T-cell (primary cell): ENCODE data around the gene POLD4. TPM values are rescaled to one million over a fixed set of nuclear protein-coding genes. Genes with fewer than 3 reads are reported as not detected.
A peak's percentile ranks its signal among the peaks of the same experiment; 100 is the strongest.
"Not testable (repeated sequence)": the region's sequence is repeated elsewhere in the genome, so short reads cannot be mapped to it uniquely, and the experiment has no call there.

Experiments
- ATAC-seq, 4 experiments: fragments of 200-7000 bp in 3 of 4; fragments of 150-1000 bp in 1 of 4; cut with Tn5 transposase; replicated peaks in 1 of 4; 1 replicate in 3 of 4; 2 replicates in 1 of 4; pipeline ENCODE4 v1.10.0; 2021; ENCODE audit warnings: moderate library complexity in 3 of 4, mild to moderate bottlenecking in 2 of 4, moderate number of reproducible peaks in 1 of 4
- CTCF ChIA-PET, 2 donors: fragments of 300-600 bp; sonication (Branson Sonifier 250); formaldehyde crosslinking; loops; one replicate each; lab custom pipeline; 2022; ENCODE audit warnings: antibody characterized with exemption in 2 of 2; lab: Charles Lee
- POLR2A ChIA-PET, 2 donors: fragments of 300-600 bp; sonication (Branson Sonifier 250); formaldehyde crosslinking; loops; one replicate each; lab custom pipeline; 2022; ENCODE audit warnings: antibody characterized with exemption in 2 of 2; lab: Charles Lee
- DNase-seq, 35 experiments: peaks; one replicate each; pipeline versions ENCODE4 v3.0.0 to v3.0.0-alpha.2; 2013 to 2023
- H3K27ac ChIP-seq: one replicate; pipeline ENCODE4 v1.5.1; 2013; ENCODE audit warnings: low read length
- H3K27me3 ChIP-seq, 2 experiments: replicated peaks in 1 of 2; 1 replicate in 1 of 2; 2 replicates in 1 of 2; pipeline versions ENCODE4 v1.6.1 to v1.7.0; 2013; ENCODE audit warnings: low read length in 1 of 2, mixed read lengths in 1 of 2; ENCODE audit not compliant: control insufficient read depth in 2 of 2, insufficient read depth in 2 of 2; ENCODE audit errors: extremely low read depth in 1 of 2
- H3K36me3 ChIP-seq, 2 donors: 1 replicate in 1 of 2; 2 replicates in 1 of 2; pipeline versions ENCODE4 v1.6.1 to v1.7.0; 2013; ENCODE audit warnings: low read length in 1 of 2; ENCODE audit not compliant: control insufficient read depth in 2 of 2, insufficient read depth in 1 of 2; ENCODE audit errors: extremely low read depth in 1 of 2
- H3K4me1 ChIP-seq, 2 experiments: 1 replicate in 1 of 2; 2 replicates in 1 of 2; pipeline versions ENCODE4 v1.6.1 to v1.7.0; 2013; ENCODE audit warnings: low read length in 2 of 2, mixed read lengths in 1 of 2; ENCODE audit not compliant: insufficient read depth in 2 of 2, control insufficient read depth in 1 of 2; ENCODE audit errors: extremely low read depth in 1 of 2
- H3K4me3 ChIP-seq, 2 donors: 1 replicate in 1 of 2; 2 replicates in 1 of 2; pipeline versions ENCODE4 v1.5.1 to v1.7.0; 2013; ENCODE audit warnings: mild to moderate bottlenecking in 2 of 2, low read length in 1 of 2, moderate library complexity in 1 of 2; ENCODE audit not compliant: control insufficient read depth in 1 of 2; ENCODE audit errors: extremely low read depth in 1 of 2
- H3K9me3 ChIP-seq: 2 replicates; pipeline ENCODE4 v1.7.0; 2013
- H3K27ac Mint-ChIP-seq, 2 donors: one replicate each; pipeline ENCODE4 v1.8.0; 2020 to 2021; ENCODE audit warnings: mild to moderate bottlenecking in 2 of 2, mixed read lengths in 2 of 2
- H3K27me3 Mint-ChIP-seq, 2 donors: one replicate each; pipeline ENCODE4 v1.8.0; 2021 to 2022; ENCODE audit warnings: mixed read lengths in 2 of 2
- H3K36me3 Mint-ChIP-seq: one replicate; pipeline ENCODE4 v1.8.0; 2021; ENCODE audit warnings: mixed read lengths
- H3K4me1 Mint-ChIP-seq, 3 donors: one replicate each; pipeline ENCODE4 v1.8.0; 2020 to 2022; ENCODE audit warnings: mixed read lengths in 3 of 3, mild to moderate bottlenecking in 1 of 3
- H3K4me3 Mint-ChIP-seq, 3 donors: one replicate each; pipeline ENCODE4 v1.8.0; 2020 to 2022; ENCODE audit warnings: mild to moderate bottlenecking in 3 of 3, mixed read lengths in 3 of 3, moderate library complexity in 3 of 3
- H3K9me3 Mint-ChIP-seq, 3 donors: one replicate each; pipeline ENCODE4 v1.8.0; 2020 to 2022; ENCODE audit warnings: mixed read lengths in 3 of 3
- WGBS: methylation state at CpG from one replicate; pipeline ENCODE4 v1.1.5; 2013; ENCODE audit warnings: missing lambda C conversion rate; ENCODE audit not compliant: insufficient coverage; 5-methylcytosine and 5-hydroxymethylcytosine counted together
- total RNA-seq, 35 experiments: library from RNA in 6 of 35; stranded (reverse) in 6 of 35; fragments of 120-200 nt in 1 of 35; gene quantifications; one replicate each; pipeline versions ENCODE4 v1.2.1 to v1.2.4 and lab custom pipeline; 2013 to 2026

POLD4 gene
- 100 to 1,000 TPM in 2 of 5 donors, 10 to 100 TPM in 3; 55.1 to 107 (median 98.0) TPM for total RNA-seq
- total RNA-seq (2013): 86.9 TPM
- total RNA-seq (lab: John Stamatoyannopoulos, UW): 1.6 to 21.6 (median 9.7) reads per million in 29 experiments

GRCh38 chr11:67353317-67354074 is at the start of gene POLD4:
Gene POLD4, minus strand, starts transcription at chr11:67353546. Its CDS starts 147 bp downstream, at chr11:67353399.
- peak within 1 kb of the TSS; percentile 99 to 100 for H3K27ac Mint-ChIP-seq
- DNase-seq (peak; percentile 88 to 97 (median 94)), ATAC-seq (peak; percentile 87 to 91 (median 89))
- H3K4me1 Mint-ChIP-seq: peaks cover 55 to 79% (median 57%) of the 10 kb centered on the region in 3 donors
- Histone ChIP-seq H3K9me3 (no peaks in the 10 kb centered on the region), H3K27me3 (no peaks in the 10 kb centered on the region), H3K27ac (peak within 1 kb of the TSS; percentile 98), H3K36me3 (peaks cover 3 to 7% of the 10 kb centered on the region in 2 donors), H3K4me3 (peak within 1 kb of the TSS; percentile 78 to 95), H3K4me1 (peaks cover 19 to 63% of the 10 kb centered on the region in 2 experiments)
- ChIA-PET POLR2A (interaction anchor here in 1 of 2 donors (0.5 to 1.2 kb wide), 6 partner anchors 8 to 231 kb away, joined by 3 to 5 read pairs (median 3); no protein-coding TSS in a partner anchor), CTCF (interaction anchor here (0.6 to 7.9 kb wide), 21 partner anchors 7 to 1988 kb away, joined by 3 to 128 read pairs (median 4); partner anchors contain the start of genes CLCF1 (in 1 of the 2), PPP1CA (in 1 of the 2) and RAD9A (in 1 of the 2))
- H3K4me3 Mint-ChIP-seq: peak within 1 kb of the TSS; percentile 87 to 97 (median 96)
- no peaks in the 10 kb centered on the region for H3K9me3 Mint-ChIP-seq
- 2% methylated on average over 10 of the region's 37 CpGs for WGBS
- H3K36me3 Mint-ChIP-seq: no peaks in the 10 kb centered on the region
- no peaks in the 10 kb centered on the region for H3K27me3 Mint-ChIP-seq

GRCh38 chr11:67403085-67403484 is 49.7 kb upstream of the POLD4 start:
- DNase-seq, H3K9me3 ChIP-seq, H3K9me3 Mint-ChIP-seq, ATAC-seq, H3K27me3 Mint-ChIP-seq, H3K27me3 ChIP-seq: not testable (repeated sequence)
- ChIA-PET CTCF (interaction anchor here in 1 of 2 donors (0.6 kb wide), 1 partner anchor 19 kb away, joined by 5 read pairs; no protein-coding TSS in a partner anchor), POLR2A (interaction anchor here (0.6 to 1.7 kb wide), 4 partner anchors 11 to 115 kb away, joined by 3 to 10 read pairs (median 4); partner anchors contain the start of gene PTPRCAP (in 1 of the 2))
- H3K27ac ChIP-seq: peak overlapping the region; percentile 74
- whole genome bisulfite sequencing: 74% methylated on average over 6 of the region's 9 CpGs
- peaks cover 12 to 54% of the 10 kb centered on the region in 2 donors for H3K36me3 ChIP-seq
- Mint-ChIP-seq H3K36me3 (peaks cover 21% of the 10 kb centered on the region), H3K4me1 (peaks cover 63 to 76% (median 67%) of the 10 kb centered on the region in 3 donors), H3K27ac (peak overlapping the region; percentile 96), H3K4me3 (peak overlapping the region; percentile 92 to 97 (median 96))
- peak overlapping the region; percentile 98 to 100 for H3K4me3 ChIP-seq
- peaks cover 26 to 88% of the 10 kb centered on the region in 2 experiments for H3K4me1 ChIP-seq

- not testable (repeated sequence) for ATAC-seq, H3K9me3 Mint-ChIP-seq, H3K9me3 ChIP-seq, H3K27me3 Mint-ChIP-seq, DNase-seq, H3K27me3 ChIP-seq
- H3K27ac Mint-ChIP-seq: peak overlapping the region; percentile 96
- ChIA-PET CTCF (interaction anchor here in 1 of 2 donors (0.6 to 2.1 kb wide), 14 partner anchors 11 to 936 kb away, joined by 3 to 17 read pairs (median 8); partner anchors contain the start of genes AIP, POLD4, PTPRCAP and RAD9A), POLR2A (interaction anchor here (0.6 to 1.7 kb wide), 6 partner anchors 11 to 1747 kb away, joined by 3 to 10 read pairs (median 4); partner anchors contain the start of gene PTPRCAP (in 1 of the 2))
- H3K4me3 ChIP-seq: peak overlapping the region; percentile 56 to 75
- H3K4me3 Mint-ChIP-seq: peak overlapping the region; percentile 74 to 97 (median 96)
- H3K27ac ChIP-seq: peak overlapping the region; percentile 74
- peaks cover 19% of the 10 kb centered on the region for H3K36me3 Mint-ChIP-seq
- peaks cover 16 to 54% of the 10 kb centered on the region in 2 donors for H3K36me3 ChIP-seq
- WGBS: 22% methylated on average over 12 of the region's 19 CpGs
- H3K4me1 Mint-ChIP-seq: peaks cover 63 to 76% (median 67%) of the 10 kb centered on the region in 3 donors
- peaks cover 26 to 88% of the 10 kb centered on the region in 2 experiments for H3K4me1 ChIP-seq
Observed at GRCh38 chr11:67402192-67402839, 49.0 kb upstream of the POLD4 start.

GRCh38 chr11:67401495-67402191 is 48.3 kb upstream of the POLD4 start, which contains the start of gene PPP1CA:
Gene PPP1CA, minus strand, starts transcription at chr11:67401858. Its CDS starts 76 bp downstream, at chr11:67401782.
- H3K4me1 Mint-ChIP-seq: peaks cover 63 to 76% (median 66%) of the 10 kb centered on the region in 3 donors
- no peaks in the 10 kb centered on the region for H3K9me3 Mint-ChIP-seq
- Histone ChIP-seq H3K27ac (peak within 1 kb of the TSS; percentile 74), H3K4me1 (peaks cover 30 to 88% of the 10 kb centered on the region in 2 experiments), H3K4me3 (peak within 1 kb of the TSS; percentile 81 to 97), H3K36me3 (peaks cover 16 to 48% of the 10 kb centered on the region in 2 donors), H3K9me3 (no peaks in the 10 kb centered on the region), H3K27me3 (no peaks in the 10 kb centered on the region)
- ChIA-PET POLR2A (interaction anchor here (0.5 to 0.6 kb wide), 4 partner anchors 25 to 1903 kb away, joined by 3 to 5 read pairs (median 4); partner anchors contain the start of genes CORO1B (in 1 of the 2) and MALAT1 (in 1 of the 2)), CTCF (interaction anchor here (0.5 to 2.1 kb wide), 17 partner anchors 10 to 935 kb away, joined by 3 to 17 read pairs (median 6); partner anchors contain the start of genes AIP (in 1 of the 2), POLD4 (in 1 of the 2), PTPRCAP (in 1 of the 2) and RAD9A (in 1 of the 2))
- peak within 1 kb of the TSS; percentile 96 for H3K27ac Mint-ChIP-seq
- H3K27me3 Mint-ChIP-seq: no peaks in the 10 kb centered on the region
- under 1% methylated on average over 42 of the region's 73 CpGs for WGBS
- ATAC-seq (peak; percentile 67 to 75 (median 72)), DNase-seq (peak; percentile 78 to 96 (median 90))
- H3K4me3 Mint-ChIP-seq: peak within 1 kb of the TSS; percentile 88 to 97 (median 96)
- peaks cover 19% of the 10 kb centered on the region for H3K36me3 Mint-ChIP-seq

- H3K27me3 Mint-ChIP-seq: no peaks in the 10 kb centered on the region
- H3K36me3 ChIP-seq: peaks cover 16 to 49% of the 10 kb centered on the region in 2 donors
- WGBS: 2% methylated on average over 26 of the region's 27 CpGs
- peak overlapping the region; percentile 88 to 93 for H3K27ac Mint-ChIP-seq
- peaks cover 28 to 88% of the 10 kb centered on the region in 2 experiments for H3K4me1 ChIP-seq
- no peaks in the 10 kb centered on the region for H3K9me3 Mint-ChIP-seq
- POLR2A ChIA-PET: interaction anchor here in 1 of 2 donors (0.5 to 0.6 kb wide), 3 partner anchors 27 to 1902 kb away, joined by 3 to 5 read pairs (median 3); partner anchors contain the start of gene MALAT1
- peaks cover 15% of the 10 kb centered on the region for H3K36me3 Mint-ChIP-seq
- no peaks in the 10 kb centered on the region for H3K9me3 ChIP-seq
- CTCF ChIA-PET: interaction anchor here (0.6 to 2.1 kb wide), 10 partner anchors 9 to 82 kb away, joined by 3 to 17 read pairs (median 8); partner anchors contain the start of genes AIP (in 1 of the 2), POLD4 (in 1 of the 2), PTPRCAP (in 1 of the 2) and RAD9A (in 1 of the 2)
- peak overlapping the region; percentile 81 to 97 for H3K4me3 ChIP-seq
- DNase-seq: peak in 1 of 35 experiments; percentile 33
- peak overlapping the region; percentile 65 for H3K27ac ChIP-seq
- peaks cover 63 to 74% (median 64%) of the 10 kb centered on the region in 3 donors for H3K4me1 Mint-ChIP-seq
- no peaks in the 10 kb centered on the region for H3K27me3 ChIP-seq
- ATAC-seq: no peak
- peak overlapping the region; percentile 83 to 97 (median 88) for H3K4me3 Mint-ChIP-seq
Observed at GRCh38 chr11:67400942-67401494, 47.7 kb upstream of the POLD4 start.
